MCF 10A (cell line): ENCODE measurements around the gene EYA3. TPM values are rescaled to one million over a fixed set of nuclear protein-coding genes. Genes with fewer than 3 reads are reported as not detected.

ENCODE experiments used
- BruUV-seq: library from RNA; stranded (reverse); fragments of 400-500 nt; replicated peaks from 2 replicates; lab custom pipeline; 2021; lab: Mats Ljungman, UMichigan
- CTCF ChIA-PET: fragments of 300-600 bp; sonication (Branson Sonifier 250); formaldehyde crosslinking; extraction: SDS; loops from one replicate; lab custom pipeline; 2021; ENCODE audit warnings: antibody characterized with exemption, inconsistent platforms; lab: Yijun Ruan, JAX
- POLR2A ChIA-PET: fragments of 300-600, 350-650 bp; sonication (Branson Sonifier 250); formaldehyde crosslinking; extraction: SDS; loops from one replicate; lab custom pipeline; 2020; ENCODE audit warnings: antibody characterized with exemption, inconsistent platforms; lab: Yijun Ruan, JAX
- DNase-seq: peaks from one replicate; pipeline ENCODE4 v3.0.0-alpha.2; 2018; ENCODE audit not compliant: unreplicated experiment
- H3K27ac Mint-ChIP-seq: one replicate; pipeline ENCODE4 v1.8.0; 2022; ENCODE audit warnings: mild to moderate bottlenecking, low read depth, mixed read lengths; ENCODE audit not compliant: unreplicated experiment
- H3K27me3 Mint-ChIP-seq: one replicate; pipeline ENCODE4 v1.8.0; 2022; ENCODE audit warnings: mixed read lengths; ENCODE audit not compliant: insufficient read depth, unreplicated experiment
- H3K36me3 Mint-ChIP-seq: one replicate; pipeline ENCODE4 v1.8.0; 2022; ENCODE audit warnings: mild to moderate bottlenecking, moderate library complexity, mixed read lengths; ENCODE audit not compliant: insufficient read depth, unreplicated experiment
- H3K4me1 Mint-ChIP-seq: one replicate; pipeline ENCODE4 v1.8.0; 2022; ENCODE audit warnings: mixed read lengths; ENCODE audit not compliant: insufficient read depth, unreplicated experiment
- H3K4me3 Mint-ChIP-seq: one replicate; pipeline ENCODE4 v1.8.0; 2022; ENCODE audit warnings: mild to moderate bottlenecking, moderate library complexity, mixed read lengths; ENCODE audit not compliant: unreplicated experiment
- H3K9me3 Mint-ChIP-seq: one replicate; pipeline ENCODE4 v1.8.0; 2022; ENCODE audit warnings: mixed read lengths; ENCODE audit not compliant: unreplicated experiment
- CTCF ChIP-seq: fragments of 200-600 bp; IDR thresholded peaks from one replicate; pipeline ENCODE4 v1.8.0; 2022; ENCODE audit warnings: antibody characterized with exemption, mild to moderate bottlenecking; ENCODE audit not compliant: unreplicated experiment
- intact Hi-C: fragments of 100-400 bp; cut with micrococcal nuclease; formaldehyde crosslinking; loops from 2 replicates; pipeline ENCODE4 v1.14.1; 2022
- total RNA-seq: library from RNA; stranded (reverse); gene quantifications from 2 replicates; pipeline ENCODE4 v1.2.3, GENCODE V29; 2022

Gene EYA3
- total RNA-seq, 1 experiment from 2014 or later: 14.4 TPM

- H3K4me3 Mint-ChIP-seq: no peak overlapping the region
- H3K27ac Mint-ChIP-seq: no peak overlapping the region
- no TSS peak for BruUV-seq
- TF ChIP-seq CTCF: no peak
- no peaks in the 10 kb centered on the region for H3K4me1 Mint-ChIP-seq
- ChIA-PET CTCF (interaction anchor here (1.0 to 1.2 kb wide), 2 partner anchors 32 to 49 kb away, joined by 3 to 4 read pairs; no protein-coding TSS in a partner anchor), POLR2A (interaction anchor here (0.8 kb wide), 1 partner anchor 17 kb away, joined by 3 read pairs; no protein-coding TSS in a partner anchor)
- no peaks in the 10 kb centered on the region for H3K9me3 Mint-ChIP-seq
- H3K27me3 Mint-ChIP-seq: no peaks in the 10 kb centered on the region
- peaks cover 12% of the 10 kb centered on the region for H3K36me3 Mint-ChIP-seq
- DNase-seq: no peak
- intact Hi-C loops: no loop called here
These were observed 60.8 kb downstream of the EYA3 start for GRCh38 chr1:28027660-28028059.

GRCh38 chr1:28027238-28027637, 61.2 kb downstream of the EYA3 start:
- no peaks in the 10 kb centered on the region for H3K9me3 Mint-ChIP-seq
- intact Hi-C loops: no loop called here
- peaks cover 13% of the 10 kb centered on the region for H3K36me3 Mint-ChIP-seq
- no peaks in the 10 kb centered on the region for H3K27me3 Mint-ChIP-seq
- TF ChIP-seq CTCF: no peak
- no peak overlapping the region for H3K4me3 Mint-ChIP-seq
- H3K4me1 Mint-ChIP-seq: no peaks in the 10 kb centered on the region
- no peak overlapping the region for H3K27ac Mint-ChIP-seq
- POLR2A ChIA-PET: interaction anchor here (0.6 to 0.8 kb wide), 3 partner anchors 17 to 1106 kb away, joined by 3 to 5 read pairs (median 3); partner anchors contain the start of gene NUDC
- CTCF ChIA-PET: interaction anchor here (1.0 to 1.2 kb wide), 2 partner anchors 31 to 48 kb away, joined by 3 to 4 read pairs; no protein-coding TSS in a partner anchor
- BruUV-seq: no TSS peak
- no peak for DNase-seq

DNA sequence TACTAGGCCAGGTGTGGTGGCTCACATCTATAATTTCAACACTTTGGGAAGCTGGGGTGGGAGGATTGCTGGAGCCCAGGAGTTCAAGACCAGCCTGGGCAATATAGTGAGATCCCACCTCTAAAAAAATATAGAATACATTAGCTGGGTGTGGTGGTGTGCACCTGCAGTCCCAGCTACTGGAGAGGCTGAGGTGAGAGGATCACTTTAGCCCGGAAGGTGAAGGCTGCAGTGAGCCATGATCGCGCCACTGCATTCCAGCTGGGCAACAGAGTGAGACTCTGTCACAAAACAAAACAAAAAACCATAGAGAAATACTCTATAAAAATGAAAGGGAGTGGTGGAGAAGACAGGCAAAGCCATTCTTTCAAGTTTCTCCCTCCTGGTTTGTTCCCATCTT, 62.1 kb downstream of the EYA3 start:
- peaks cover under 1% of the 10 kb centered on the region for H3K4me1 Mint-ChIP-seq
- no TSS peak for BruUV-seq
- intact Hi-C loops: no loop called here
- no peaks in the 10 kb centered on the region for H3K9me3 Mint-ChIP-seq
- H3K4me3 Mint-ChIP-seq: no peak overlapping the region
- POLR2A ChIA-PET: no interaction called here
- no peak for TF ChIP-seq CTCF
- peaks cover 22% of the 10 kb centered on the region for H3K36me3 Mint-ChIP-seq
- CTCF ChIA-PET: no interaction called here
- H3K27me3 Mint-ChIP-seq: no peaks in the 10 kb centered on the region
- H3K27ac Mint-ChIP-seq: no peak overlapping the region
- no peak for DNase-seq

- ChIA-PET POLR2A (no interaction called here), CTCF (interaction anchor here (0.7 kb wide), 1 partner anchor 206 kb away, joined by 3 read pairs; no protein-coding TSS in a partner anchor)
- DNase-seq: no peak
- no peaks in the 10 kb centered on the region for H3K27me3 Mint-ChIP-seq
- no peak for TF ChIP-seq CTCF
- intact Hi-C loops: no loop called here
- no TSS peak for BruUV-seq
- peaks cover 32% of the 10 kb centered on the region for H3K36me3 Mint-ChIP-seq
- H3K4me3 Mint-ChIP-seq: no peak overlapping the region
- H3K4me1 Mint-ChIP-seq: peaks cover 7% of the 10 kb centered on the region
- H3K27ac Mint-ChIP-seq: no peak overlapping the region
- no peaks in the 10 kb centered on the region for H3K9me3 Mint-ChIP-seq
These were observed 67.3 kb downstream of the EYA3 start for GRCh38 chr1:28021064-28021463.
